ENCODE data around the gene ABCG5.

Gene ABCG5

GRCh38 chr2:43803113-43803512 lies 35.5 kb downstream of the ABCG5 start:
- no peak for DNase-seq

- DNase-seq: no peak
These were observed 36.5 kb downstream of the ABCG5 start for GRCh38 chr2:43802135-43802534.

GRCh38 chr2:43800894-43801293 lies 37.7 kb downstream of the ABCG5 start:
- no peak for DNase-seq

GRCh38 chr2:43798300-43798699 lies 40.3 kb downstream of the ABCG5 start:
- no peak for DNase-seq

- DNase-seq: no peak
These were observed 42.4 kb downstream of the ABCG5 start for GRCh38 chr2:43796206-43796605.

- no peak for DNase-seq
These were observed 43.7 kb downstream of the ABCG5 start for GRCh38 chr2:43794956-43795355.

GRCh38 chr2:43792653-43793052 lies 46.0 kb downstream of the ABCG5 start:
- no peak for DNase-seq

- no peak for DNase-seq
These were observed 47.4 kb downstream of the ABCG5 start for GRCh38 chr2:43791035-43791765.

- DNase-seq: no peak
These were observed 48.5 kb downstream of the ABCG5 start for GRCh38 chr2:43790147-43790546.

- no peak for DNase-seq
These were observed 50.0 kb downstream of the ABCG5 start for GRCh38 chr2:43788646-43789045.

- DNase-seq: no peak
These were observed 50.7 kb downstream of the ABCG5 start for GRCh38 chr2:43787895-43788294.

- DNase-seq: no peak
These were observed 60.4 kb downstream of the ABCG5 start for GRCh38 chr2:43778233-43778632.

GRCh38 chr2:43777306-43777926 lies 61.2 kb downstream of the ABCG5 start:
- DNase-seq: no peak

- no peak for DNase-seq
These were observed 62.3 kb downstream of the ABCG5 start for GRCh38 chr2:43776324-43776723.

- DNase-seq: no peak
These were observed 64.0 kb downstream of the ABCG5 start for GRCh38 chr2:43774617-43775016.

GRCh38 chr2:43773876-43774613 lies 64.6 kb downstream of the ABCG5 start, which contains the start of gene DYNC2LI1:
TSS of gene DYNC2LI1 (plus strand) at chr2:43774039. CDS start at chr2:43774139, 100 bp downstream.
- DNase-seq: peak; percentile 67

- no peak for DNase-seq
These were observed 72.6 kb downstream of the ABCG5 start for GRCh38 chr2:43766006-43766405.

GRCh38 chr2:43764086-43764705 lies 74.4 kb downstream of the ABCG5 start:
- peak; percentile 84 for DNase-seq

- DNase-seq: no peak
These were observed 75.5 kb downstream of the ABCG5 start for GRCh38 chr2:43763091-43763490.
